WTC11 (cell line): ENCODE results near the gene ARSA. TPM values are rescaled to one million over a fixed set of nuclear protein-coding genes. Genes with fewer than 3 reads are reported as not detected.
"Not testable (repeated sequence)": the region's sequence is repeated elsewhere in the genome, so short reads cannot be mapped to it uniquely, and the experiment has no call there.

Experiments
- ATAC-seq: fragments of 200-7000 bp; cut with Tn5 transposase; 2 replicates; pipeline ENCODE4 v1.10.0; 2021; ENCODE audit warnings: mild to moderate bottlenecking, moderate library complexity
- CTCF ChIA-PET: fragments of 300-600 bp; sonication (Branson Sonifier 250); formaldehyde crosslinking; loops from one replicate; lab custom pipeline; 2021; ENCODE audit warnings: antibody characterized with exemption; lab: Charles Lee
- POLR2A ChIA-PET: fragments of 350-600 bp; sonication (Branson Sonifier 250); formaldehyde crosslinking; loops from one replicate; lab custom pipeline; 2021; ENCODE audit warnings: antibody characterized with exemption; lab: Charles Lee
- DNase-seq: peaks from one replicate; pipeline ENCODE4 v3.0.0; 2021; ENCODE audit warnings: low spot score
- H3K27ac Mint-ChIP-seq: 2 replicates; pipeline ENCODE4 v1.8.0; 2021; ENCODE audit warnings: mixed read lengths
- H3K27me3 Mint-ChIP-seq: 2 replicates; pipeline ENCODE4 v1.8.0; 2021; ENCODE audit warnings: low read depth, mild to moderate bottlenecking, moderate library complexity, mixed read lengths
- H3K36me3 Mint-ChIP-seq: 2 replicates; pipeline ENCODE4 v1.8.0; 2021; ENCODE audit warnings: mixed read lengths
- H3K4me1 Mint-ChIP-seq: 2 replicates; pipeline ENCODE4 v1.8.0; 2022; ENCODE audit warnings: mixed read lengths
- H3K4me3 Mint-ChIP-seq: 2 replicates; pipeline ENCODE4 v1.8.0; 2021; ENCODE audit warnings: mild to moderate bottlenecking, moderate library complexity, mixed read lengths
- H3K9me3 Mint-ChIP-seq: 2 replicates; pipeline ENCODE4 v1.8.0; 2021; ENCODE audit warnings: mixed read lengths
- ATF2 ChIP-seq: sonication (generic); formaldehyde crosslinking; IDR thresholded peaks from 2 replicates; pipeline ENCODE4 v1.8.1; 2022; ENCODE audit warnings: low read depth, missing genetic modification reagents, borderline replicate concordance
- CREB1 ChIP-seq: sonication (generic); formaldehyde crosslinking; IDR thresholded peaks from 2 replicates; pipeline ENCODE4 v1.8.0; 2023; ENCODE audit warnings: mild to moderate bottlenecking, missing genetic modification reagents
- FOXK1 ChIP-seq: sonication (generic); formaldehyde crosslinking; IDR thresholded peaks from 2 replicates; pipeline ENCODE4 v1.8.0; 2022; ENCODE audit warnings: mild to moderate bottlenecking, moderate library complexity, missing genetic modification reagents
- JUN ChIP-seq: sonication (generic); formaldehyde crosslinking; IDR thresholded peaks from 2 replicates; pipeline ENCODE4 v1.8.0; 2023; ENCODE audit warnings: mild to moderate bottlenecking, missing genetic modification reagents
- MXD4 ChIP-seq: fragments of 250-450 bp; sonication (Bioruptor Pico); IDR thresholded peaks from 2 replicates; pipeline ENCODE4 v1.8.0; 2021; ENCODE audit warnings: mild to moderate bottlenecking, moderate library complexity, borderline replicate concordance
- NFE2L1 ChIP-seq: sonication (generic); formaldehyde crosslinking; IDR thresholded peaks from 2 replicates; pipeline ENCODE4 v1.8.1; 2023; ENCODE audit warnings: missing genetic modification reagents
- NR1H2 ChIP-seq: sonication (generic); formaldehyde crosslinking; IDR thresholded peaks from 2 replicates; pipeline ENCODE4 v1.9.0; 2021; ENCODE audit warnings: mild to moderate bottlenecking, moderate library complexity, missing genetic modification reagents
- ZBTB21 ChIP-seq: sonication (generic); formaldehyde crosslinking; IDR thresholded peaks from 2 replicates; pipeline ENCODE4 v1.8.1; 2023; ENCODE audit warnings: mild to moderate bottlenecking, missing genetic modification reagents, borderline replicate concordance
- ZBTB43 ChIP-seq: sonication (generic); formaldehyde crosslinking; IDR thresholded peaks from 2 replicates; pipeline ENCODE4 v1.8.1; 2023; ENCODE audit warnings: mild to moderate bottlenecking, missing genetic modification reagents
- ZNF121 ChIP-seq: sonication (generic); formaldehyde crosslinking; IDR thresholded peaks from 2 replicates; pipeline ENCODE4 v1.8.0; 2023; ENCODE audit warnings: missing genetic modification reagents
- ZNF138 ChIP-seq: sonication (generic); formaldehyde crosslinking; conservative IDR thresholded peaks from 2 replicates; pipeline ENCODE4 v1.8.1; 2022; ENCODE audit warnings: mild to moderate bottlenecking, moderate library complexity, missing genetic modification reagents
- ZNF219 ChIP-seq: sonication (generic); formaldehyde crosslinking; IDR thresholded peaks from 2 replicates; pipeline ENCODE4 v1.8.0; 2023; ENCODE audit warnings: missing genetic modification reagents, mild to moderate bottlenecking, borderline replicate concordance
- ZNF396 ChIP-seq: fragments of 250-450 bp; sonication (Bioruptor Pico); IDR thresholded peaks from 2 replicates; pipeline ENCODE4 v1.8.0; 2021; ENCODE audit warnings: mild to moderate bottlenecking, moderate library complexity, borderline replicate concordance
- ZNF512 ChIP-seq: sonication (generic); formaldehyde crosslinking; IDR thresholded peaks from 2 replicates; pipeline ENCODE4 v1.8.1; 2022; ENCODE audit warnings: missing genetic modification reagents, borderline replicate concordance
- ZNF532 ChIP-seq: fragments of 250-450 bp; sonication (Bioruptor Pico); IDR thresholded peaks from 2 replicates; pipeline ENCODE4 v1.9.0; 2021; ENCODE audit warnings: mild to moderate bottlenecking, borderline replicate concordance
- ZSCAN18 ChIP-seq: fragments of 250-450 bp; sonication (Bioruptor Pico); IDR thresholded peaks from 2 replicates; pipeline ENCODE4 v2.1.2; 2022; ENCODE audit warnings: mild to moderate bottlenecking, moderate library complexity
- total RNA-seq: library from RNA; stranded (reverse); gene quantifications from 3 replicates; pipeline ENCODE4 v1.2.3, GENCODE V29; 2021

Gene ARSA
- total RNA-seq, 1 experiment from 2014 or later = 18.8 TPM

GRCh38 chr22:50609599-50609998 is 18.4 kb downstream of the ARSA start (continued):
- TF ChIP-seq ATF2 (CRISPR knock-in tag) (no peak), ZNF219 (CRISPR knock-in tag) (no peak), ZNF396 (CRISPR knock-in tag) (no peak), CREB1 (CRISPR knock-in tag) (no peak)

- Mint-ChIP-seq H3K36me3 (no peaks in the 10 kb centered on the region), H3K4me1 (peaks cover 14% of the 10 kb centered on the region), H3K9me3 (no peaks in the 10 kb centered on the region), H3K4me3 (no peak overlapping the region), H3K27me3 (peaks cover 17% of the 10 kb centered on the region), H3K27ac (no peak overlapping the region)
- DNase-seq = no peak
- ChIA-PET POLR2A (no interaction called here), CTCF (interaction anchor here (0.5 to 1.5 kb wide), 4 partner anchors 12 to 91 kb away, joined by 3 to 7 read pairs (median 4); no protein-coding TSS in a partner anchor)
- TF ChIP-seq ZBTB21 (CRISPR knock-in tag) (no peak), ZNF532 (CRISPR knock-in tag) (no peak), NR1H2 (CRISPR knock-in tag) (no peak), ZNF512 (no peak)
- no peak for ATAC-seq
Measured at GRCh38 chr22:50608996-50609395, 19.0 kb downstream of the ARSA start.

- ChIA-PET CTCF (interaction anchor here (1.0 to 1.3 kb wide), 2 partner anchors 32 to 92 kb away, joined by 3 read pairs; no protein-coding TSS in a partner anchor), POLR2A (interaction anchor here (0.6 kb wide), 1 partner anchor 12 kb away, joined by 4 read pairs; no protein-coding TSS in a partner anchor)
- not testable (repeated sequence) for ATAC-seq, H3K4me3 Mint-ChIP-seq, H3K9me3 Mint-ChIP-seq, H3K27ac Mint-ChIP-seq, DNase-seq, H3K36me3 Mint-ChIP-seq, H3K4me1 Mint-ChIP-seq
- peaks cover 15% of the 10 kb centered on the region for H3K27me3 Mint-ChIP-seq
Measured at GRCh38 chr22:50608058-50608840, 19.7 kb downstream of the ARSA start.

GRCh38 chr22:50607659-50608020 is 20.3 kb downstream of the ARSA start:
- no peak overlapping the region for H3K4me3 Mint-ChIP-seq
- no peaks in the 10 kb centered on the region for H3K9me3 Mint-ChIP-seq
- CTCF ChIA-PET = no interaction called here
- ATAC-seq (no peak), DNase-seq (no peak)
- peak overlapping the region; percentile 57; the same call in 1 of the 2 replicates for H3K27ac Mint-ChIP-seq
- POLR2A ChIA-PET = no interaction called here
- H3K27me3 Mint-ChIP-seq = peaks cover 16% of the 10 kb centered on the region
- no peaks in the 10 kb centered on the region for H3K36me3 Mint-ChIP-seq
- 0 out of 2 replicates have a peak, but pooled peaks cover 4% of the 10 kb centered on the region for H3K4me1 Mint-ChIP-seq
- no peak for TF ChIP-seq NFE2L1
- no peak for TF ChIP-seq MXD4 (CRISPR knock-in tag)
- TF ChIP-seq ZNF138 = no peak
- no peak for TF ChIP-seq ZBTB43
- no peak for TF ChIP-seq CREB1 (CRISPR knock-in tag)
- TF ChIP-seq NR1H2 (CRISPR knock-in tag) = no peak
- no peak for TF ChIP-seq ZNF121
- TF ChIP-seq ZNF396 (CRISPR knock-in tag) = no peak
- no peak for TF ChIP-seq FOXK1 (CRISPR knock-in tag)
- no peak for TF ChIP-seq ZSCAN18 (CRISPR knock-in tag)
- no peak for TF ChIP-seq JUN (CRISPR knock-in tag)
